Hematopoietic multipotent progenitor cell treated with erythropoietin and hydrocortisone succinate and interleukin-3 and kit ligand, for 4 days (in vitro differentiated cells): ENCODE measurements around the gene EFNB2.

Experiments
- DNase-seq: peaks from one replicate; pipeline ENCODE4 v3.0.0-alpha.2; 2015

Gene EFNB2

DNA sequence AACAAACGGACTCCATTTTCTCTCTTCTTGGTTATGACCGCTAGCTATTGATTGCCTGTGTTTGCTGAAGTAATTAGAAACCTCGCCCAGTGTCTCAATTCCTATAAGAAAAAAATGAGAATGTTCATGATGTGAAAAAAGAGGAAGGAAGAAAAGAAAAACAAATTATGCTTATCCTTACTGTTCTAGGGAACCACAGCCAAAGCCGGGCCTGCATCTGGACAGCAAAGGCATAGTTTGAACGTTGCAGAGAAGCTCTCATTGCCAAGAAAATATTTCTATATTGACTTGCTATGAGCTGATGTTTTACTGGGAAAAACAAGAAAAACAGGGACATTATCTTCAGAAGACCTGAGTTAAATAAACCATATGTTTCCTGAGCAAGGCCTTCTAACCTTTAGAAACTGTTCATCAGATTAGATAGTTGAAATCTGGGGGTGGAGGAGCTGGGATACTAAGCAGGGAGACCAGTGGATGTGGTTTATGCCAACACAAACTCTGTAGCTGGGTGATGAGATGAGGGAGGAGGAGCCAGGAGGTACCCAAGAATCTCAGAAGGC is 55.0 kb downstream of the EFNB2 start:
- peak; percentile 37 for DNase-seq

DNA sequence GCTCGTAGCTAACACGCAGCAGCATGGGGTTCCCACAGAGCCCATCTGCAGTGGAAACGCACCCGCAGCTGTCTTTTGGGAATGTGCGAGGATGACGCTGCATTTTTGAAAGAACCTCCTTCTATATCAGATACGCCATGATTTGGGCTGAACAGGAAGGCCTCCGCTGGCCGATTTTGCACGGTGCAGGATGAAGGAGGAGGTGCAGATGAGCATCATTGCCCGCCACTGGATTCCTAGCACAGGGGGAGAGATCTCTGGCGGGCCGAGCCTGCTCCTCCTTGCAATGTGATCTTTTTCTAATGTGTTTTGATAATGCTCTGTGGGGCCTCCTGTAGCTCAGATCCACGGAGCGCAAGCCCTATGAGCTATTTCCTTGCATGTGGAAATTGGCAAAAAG is 55.5 kb downstream of the EFNB2 start:
- no peak for DNase-seq

DNA sequence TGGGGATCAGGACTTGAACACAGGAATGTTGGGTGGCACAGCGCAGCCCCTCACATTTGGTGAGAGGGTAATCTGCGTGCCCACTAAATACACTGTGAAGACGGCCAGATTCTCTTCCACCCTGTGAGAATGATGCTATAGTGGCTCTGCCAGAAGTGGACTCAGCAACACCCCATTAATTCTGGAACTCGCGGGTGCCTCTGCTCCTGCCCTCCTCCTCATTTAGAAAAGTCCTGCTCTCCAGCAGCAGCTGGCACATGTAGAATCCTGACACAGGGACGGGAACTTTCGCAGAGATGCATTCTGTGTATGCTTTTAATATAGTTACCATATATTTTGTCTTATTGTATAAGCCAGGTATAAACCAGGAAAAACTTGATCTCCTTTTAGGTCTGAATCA is 57.3 kb downstream of the EFNB2 start:
- no peak for DNase-seq

DNA sequence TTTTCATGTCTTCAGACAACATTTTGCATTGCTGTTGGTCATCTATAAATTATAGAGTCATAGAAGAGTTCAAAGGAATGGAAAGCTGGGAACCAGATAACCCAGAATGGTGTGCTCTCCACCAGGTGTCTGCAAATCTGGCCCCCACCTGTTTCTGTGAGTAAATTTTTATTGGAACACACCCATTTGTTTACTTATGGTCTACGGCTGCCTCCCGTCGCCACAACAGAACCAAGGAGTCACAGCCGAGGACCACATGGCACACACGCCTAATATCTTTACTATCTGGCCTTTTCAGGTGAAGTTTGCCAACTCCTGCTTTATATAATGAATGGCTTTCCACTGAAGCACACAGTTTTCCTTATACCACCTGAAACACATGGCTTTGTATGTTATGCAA is 58.2 kb downstream of the EFNB2 start:
- no peak for DNase-seq

DNA sequence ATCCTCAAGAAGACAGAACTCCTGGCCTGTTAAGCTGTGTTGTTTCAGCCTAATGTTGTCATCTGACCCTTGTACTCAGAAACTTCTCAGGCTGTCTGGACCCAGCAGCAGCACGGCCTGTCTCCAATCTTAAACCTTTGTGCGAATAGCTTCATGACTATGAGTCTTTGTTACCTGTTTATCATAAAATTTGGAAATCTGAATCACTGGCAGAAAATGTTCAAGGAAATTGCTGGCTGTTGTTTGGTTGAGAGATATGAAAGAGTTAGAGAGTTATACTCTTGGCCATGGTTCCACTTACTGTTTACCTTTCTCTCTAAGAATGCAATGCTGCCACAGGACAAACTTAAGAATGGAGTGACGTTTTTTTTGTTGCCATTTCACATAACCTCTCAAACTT is 59.6 kb downstream of the EFNB2 start:
- DNase-seq, result no peak

DNA sequence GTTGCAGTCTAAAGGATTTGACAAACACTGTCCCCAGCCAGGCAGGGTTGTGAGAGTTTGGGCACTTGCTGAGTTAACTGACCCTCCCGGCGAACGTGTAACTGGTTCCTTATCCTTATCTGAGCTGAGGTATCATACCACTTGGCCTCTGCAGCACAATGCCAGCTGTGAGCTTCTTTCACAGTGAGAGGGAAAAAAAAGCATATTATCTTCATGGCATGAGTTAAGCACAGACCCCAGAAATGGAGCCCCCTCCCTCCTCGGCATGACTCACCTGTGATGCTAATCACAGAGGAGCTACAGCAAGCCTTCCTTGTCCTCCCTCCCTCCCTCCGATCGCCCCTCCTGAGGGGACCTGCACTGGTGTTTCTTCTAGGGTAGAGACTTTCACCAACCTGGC is 60.5 kb downstream of the EFNB2 start:
- DNase-seq, result peak; percentile 72

DNA sequence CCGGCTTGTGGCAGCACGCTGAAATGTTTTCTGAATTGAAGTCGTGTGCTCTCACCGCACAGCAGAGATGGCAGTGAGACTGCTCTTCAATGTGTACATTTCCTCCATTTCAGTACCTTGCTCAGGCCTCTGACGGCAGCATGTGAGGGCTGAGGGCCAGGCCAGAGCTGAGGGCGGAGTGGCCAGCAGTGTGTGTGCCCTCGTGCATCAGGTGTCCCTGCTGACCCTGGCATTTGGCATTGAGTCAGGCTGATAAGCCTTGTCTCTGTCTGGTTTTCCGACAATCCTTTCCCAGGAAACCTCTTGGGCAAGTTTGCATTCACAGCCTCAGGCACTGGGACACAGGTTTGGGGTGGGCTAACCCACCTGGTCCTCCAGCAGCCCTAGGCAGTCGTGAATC is 62.3 kb downstream of the EFNB2 start:
- DNase-seq, result no peak

DNA sequence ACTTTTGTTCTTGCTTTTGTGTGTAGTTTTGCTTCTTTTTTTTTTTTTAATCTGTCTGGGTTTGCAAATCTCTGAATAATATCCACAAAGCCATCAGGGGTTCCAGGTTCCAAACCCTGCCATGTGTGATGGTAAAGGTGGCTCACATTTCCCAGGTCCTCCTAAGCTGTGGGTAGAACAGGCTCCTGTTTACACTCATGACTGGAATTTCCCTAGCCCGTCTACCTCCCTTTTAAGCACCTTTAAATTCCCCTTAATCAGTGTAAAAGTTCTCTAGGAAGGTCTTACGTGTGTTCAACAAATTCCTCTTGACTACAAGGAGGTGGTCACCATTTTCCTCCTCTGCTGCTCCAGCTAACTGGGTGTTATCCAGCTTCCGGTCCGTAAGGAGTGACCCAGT is 62.8 kb downstream of the EFNB2 start:
- no peak for DNase-seq

DNA sequence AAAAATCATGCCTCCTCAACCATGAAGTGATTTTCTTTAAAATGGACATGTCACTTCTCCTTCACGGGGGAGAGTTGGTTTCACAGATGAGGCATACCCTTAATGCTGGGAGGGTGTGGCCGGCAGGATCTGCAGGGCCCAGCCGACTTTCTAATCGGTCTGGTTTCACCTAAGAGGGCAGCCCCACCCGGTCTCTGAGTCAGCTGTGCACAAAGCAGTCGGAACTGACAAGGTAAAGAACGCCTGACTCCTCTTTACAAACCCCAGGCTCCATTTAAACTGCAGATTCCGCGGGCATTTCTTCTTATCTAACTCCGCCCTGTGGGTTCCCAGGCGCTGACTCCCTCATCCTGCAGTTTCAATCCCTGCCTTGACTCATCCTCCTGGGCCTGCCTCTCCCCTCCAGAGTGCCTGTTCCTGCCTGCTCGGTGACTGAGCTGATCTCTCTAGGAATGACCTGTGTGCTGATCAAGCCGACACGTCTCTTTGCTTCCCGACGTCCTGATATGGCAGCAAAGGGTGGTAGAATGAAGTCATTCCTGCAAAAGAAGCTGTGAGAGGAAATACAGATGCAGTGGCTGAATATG is 63.4 kb downstream of the EFNB2 start:
- DNase-seq, result peak; percentile 49

DNA sequence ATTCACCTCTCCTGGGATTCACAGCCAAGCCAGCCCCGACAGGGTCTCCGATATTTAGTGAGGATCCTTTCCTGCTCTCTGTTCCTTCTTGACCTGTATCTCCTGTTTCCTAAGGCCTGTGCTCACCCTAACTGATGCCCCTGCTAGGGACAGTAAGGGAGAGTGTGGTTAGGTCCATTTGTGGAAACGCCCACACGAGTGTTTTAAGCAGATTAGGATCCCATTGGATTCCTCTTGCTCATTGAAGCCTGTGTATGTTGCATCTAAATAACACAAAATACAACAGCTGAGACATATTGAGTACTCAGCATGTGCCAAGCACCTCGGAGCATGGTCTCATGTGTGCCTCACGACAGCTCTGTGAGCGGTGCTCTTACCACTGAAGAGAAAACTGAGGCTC is 64.9 kb downstream of the EFNB2 start:
- DNase-seq, result peak; percentile 54

DNA sequence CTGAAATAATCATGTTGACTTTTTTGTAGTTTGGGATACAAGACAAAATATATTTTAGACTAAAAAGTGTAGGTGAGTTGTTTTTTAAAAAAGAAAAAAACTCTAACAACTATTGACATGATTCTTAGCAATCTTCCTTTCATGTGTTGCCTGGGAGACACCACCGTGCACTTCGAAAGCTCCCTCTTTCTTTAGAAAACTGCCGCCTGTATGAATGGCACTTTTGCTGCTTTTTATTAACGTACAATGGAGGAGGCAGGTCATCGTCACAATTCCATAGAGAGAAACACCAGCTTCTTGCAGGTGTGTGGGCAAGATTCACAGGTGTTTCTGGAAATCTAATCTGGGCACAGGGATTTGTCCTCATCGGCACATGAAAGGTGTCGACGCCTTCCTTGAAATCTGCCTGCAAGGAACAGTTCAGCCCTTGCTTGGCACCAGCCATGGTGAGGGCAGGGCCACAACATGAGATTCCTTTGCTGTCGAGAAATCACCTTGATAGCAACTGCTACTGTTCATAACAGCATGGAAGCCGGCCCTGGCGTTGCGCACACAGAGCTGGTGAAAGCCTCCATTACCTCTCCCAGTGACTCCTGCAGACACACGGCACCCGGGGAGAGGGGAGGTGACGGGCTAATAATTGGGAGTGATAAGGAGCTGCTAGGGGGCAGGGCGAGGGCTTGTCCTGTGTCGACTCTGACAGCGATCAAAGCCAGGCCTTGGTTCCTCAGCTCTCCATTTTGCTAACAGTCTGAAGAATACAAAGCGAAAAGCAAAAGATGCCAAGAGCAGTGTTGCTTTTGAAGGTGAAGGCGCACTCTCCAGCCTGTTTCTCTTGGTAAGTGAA is 66.5 kb downstream of the EFNB2 start:
- DNase-seq, result no peak

DNA sequence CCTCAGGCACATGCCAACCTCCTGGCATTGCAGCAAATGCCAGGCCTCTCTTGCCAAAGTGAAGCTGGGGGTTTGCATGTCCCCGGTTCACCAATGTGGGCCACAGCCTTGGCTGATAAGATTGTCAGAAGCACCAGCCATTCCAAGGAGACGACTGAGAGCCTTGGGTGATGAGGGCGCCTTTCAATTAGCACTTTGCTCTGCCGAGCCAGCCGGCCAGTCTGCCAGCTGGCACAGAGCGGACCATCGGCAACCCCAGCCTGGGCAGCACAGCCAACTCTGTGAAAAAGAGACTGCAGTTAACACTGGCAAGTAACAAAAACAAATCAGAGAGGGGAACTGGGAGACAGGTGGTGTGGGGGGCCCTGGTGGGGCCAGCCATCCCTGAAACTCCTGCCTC is 67.3 kb downstream of the EFNB2 start:
- DNase-seq, result no peak

DNA sequence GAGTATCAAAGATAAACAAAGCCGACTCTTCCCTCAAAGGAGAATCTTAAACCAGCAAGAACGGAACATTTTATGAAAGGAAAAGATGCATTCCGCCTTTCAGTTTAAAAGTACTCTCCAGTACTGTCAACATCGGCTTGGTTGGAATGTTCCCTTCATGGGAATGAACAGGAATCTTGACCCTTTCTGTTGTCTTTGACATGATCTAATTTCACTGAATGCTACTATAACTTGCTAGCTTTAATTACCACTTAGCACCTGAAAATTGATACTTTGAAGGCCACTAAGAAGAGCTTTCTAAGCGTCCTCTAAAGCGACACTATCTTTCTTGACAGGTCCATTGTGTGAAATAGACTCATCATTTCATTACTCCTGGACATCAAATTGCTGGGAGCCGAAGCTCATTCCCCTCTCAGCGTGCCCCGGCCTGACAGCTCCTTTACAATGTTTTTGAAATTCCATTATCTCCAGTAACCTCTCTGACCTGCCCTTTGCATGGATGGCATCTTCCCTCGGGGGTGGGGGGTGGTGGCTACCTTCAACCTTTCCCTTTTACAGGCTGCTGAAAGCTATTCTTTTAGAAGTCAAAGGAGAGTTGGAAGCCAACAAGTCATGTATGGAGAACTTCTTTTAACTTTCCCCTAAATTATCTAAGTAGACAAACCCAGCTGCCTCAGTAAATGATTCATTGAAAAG is 67.9 kb downstream of the EFNB2 start:
- no peak for DNase-seq

DNA sequence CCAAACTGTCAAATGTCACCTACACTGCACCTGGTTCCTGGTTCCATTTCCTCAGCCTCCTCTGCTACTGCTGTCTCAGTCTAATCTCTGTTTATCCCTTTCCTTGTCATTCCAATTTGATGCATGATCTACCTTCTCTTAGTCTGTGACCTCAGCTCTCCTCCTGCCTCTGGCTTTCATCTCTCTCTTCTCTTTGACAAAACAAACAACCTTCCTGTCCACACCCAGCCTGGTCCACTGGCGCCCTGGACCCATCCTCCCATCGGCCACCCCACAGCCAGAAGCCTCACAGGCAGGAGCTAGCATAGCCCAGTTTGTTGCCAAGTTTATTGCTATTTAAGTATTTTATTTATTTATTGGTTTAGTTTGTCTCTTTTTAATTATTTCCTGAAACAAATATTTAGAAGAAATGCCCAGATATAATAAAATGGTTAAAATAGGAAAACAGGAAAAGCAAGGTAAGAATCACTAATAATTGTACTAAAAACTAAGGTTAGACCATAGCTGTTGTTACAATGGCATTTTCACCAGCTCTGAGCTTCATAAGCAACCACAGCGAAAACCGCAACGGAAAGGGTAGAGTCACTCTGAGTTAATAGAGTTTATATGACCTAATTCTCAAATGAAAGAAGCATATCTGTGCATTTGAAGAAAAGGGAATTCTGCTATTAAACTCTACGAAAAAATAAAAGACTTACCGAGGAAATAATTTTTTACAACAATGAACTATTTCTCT is 68.6 kb downstream of the EFNB2 start:
- no peak for DNase-seq

DNA sequence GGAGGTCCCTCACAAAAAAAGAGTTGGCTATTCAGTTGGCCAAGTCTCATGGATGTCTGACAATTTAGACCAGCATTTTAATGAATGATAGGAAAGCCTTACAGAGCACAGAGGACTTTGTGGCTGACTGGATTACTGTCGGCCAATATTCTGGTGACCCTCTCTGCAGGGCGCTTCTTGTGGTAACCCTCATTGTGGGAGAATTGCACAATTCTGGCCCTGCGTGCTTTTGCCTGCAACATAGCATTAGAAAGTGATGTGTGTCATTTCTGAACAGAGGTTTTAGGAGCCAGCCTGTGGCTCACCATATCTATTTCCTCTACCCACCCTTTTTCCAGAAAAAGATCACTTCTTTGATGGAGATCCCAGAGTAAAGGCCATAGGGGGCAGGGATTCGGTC is 71.4 kb downstream of the EFNB2 start:
- DNase-seq, result peak; percentile 73

DNA sequence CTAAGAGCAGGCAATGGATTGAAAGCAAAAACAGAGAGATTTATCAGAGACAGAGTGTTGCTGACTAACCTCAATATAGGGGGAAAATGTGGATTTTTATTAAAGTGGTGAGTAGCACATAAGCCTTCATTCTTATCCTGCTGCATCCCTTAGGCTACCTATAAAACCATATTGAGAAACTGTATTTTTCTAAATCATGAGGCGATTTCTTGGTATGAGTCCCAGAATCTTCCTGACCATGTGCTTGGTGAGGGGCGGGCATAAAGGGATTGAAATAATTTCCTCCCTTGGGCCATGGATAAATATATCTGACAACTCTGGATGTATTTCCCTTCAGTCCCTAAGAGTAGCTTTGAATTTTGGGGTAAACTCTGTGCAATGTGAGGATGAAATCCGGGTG is 72.8 kb downstream of the EFNB2 start:
- no peak for DNase-seq

DNA sequence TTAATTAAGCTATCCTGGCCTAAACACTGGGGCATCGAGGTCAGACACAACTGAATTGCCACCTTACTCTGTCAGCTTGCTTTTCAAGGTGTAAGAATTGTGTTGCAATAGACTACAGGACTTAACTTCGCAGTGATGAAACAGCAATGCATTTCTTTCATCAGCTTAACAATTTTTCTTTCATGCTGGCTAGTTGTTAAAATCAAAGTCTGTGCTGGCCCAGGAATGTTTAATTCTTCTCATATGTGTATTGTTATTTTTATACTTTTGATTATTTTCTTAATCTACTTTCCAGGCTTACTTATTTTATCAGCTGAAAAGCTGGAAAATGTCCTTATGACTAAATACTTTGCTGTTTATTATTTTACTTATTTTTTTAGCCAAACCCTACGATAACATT is 79.7 kb downstream of the EFNB2 start:
- no peak for DNase-seq

DNA sequence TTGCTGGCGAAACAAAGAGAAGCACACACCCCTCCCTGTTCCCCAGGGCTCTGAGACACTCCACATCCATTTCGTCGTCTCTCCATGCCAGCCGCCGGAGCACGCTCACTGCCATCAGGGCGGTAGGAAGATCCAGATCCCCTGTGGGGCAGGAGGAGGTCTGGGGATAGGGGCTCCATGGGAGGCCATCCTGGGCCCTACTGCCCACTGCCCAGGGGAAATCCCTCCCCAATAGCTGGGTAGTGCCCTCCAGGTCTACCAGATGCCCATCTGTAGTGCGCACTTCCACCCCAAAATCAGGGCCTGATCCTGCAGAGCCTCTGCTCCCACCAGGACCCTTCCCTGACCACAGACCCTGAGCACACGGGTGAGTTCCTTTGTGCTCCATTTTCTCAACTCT is 80.3 kb downstream of the EFNB2 start:
- no peak for DNase-seq

DNA sequence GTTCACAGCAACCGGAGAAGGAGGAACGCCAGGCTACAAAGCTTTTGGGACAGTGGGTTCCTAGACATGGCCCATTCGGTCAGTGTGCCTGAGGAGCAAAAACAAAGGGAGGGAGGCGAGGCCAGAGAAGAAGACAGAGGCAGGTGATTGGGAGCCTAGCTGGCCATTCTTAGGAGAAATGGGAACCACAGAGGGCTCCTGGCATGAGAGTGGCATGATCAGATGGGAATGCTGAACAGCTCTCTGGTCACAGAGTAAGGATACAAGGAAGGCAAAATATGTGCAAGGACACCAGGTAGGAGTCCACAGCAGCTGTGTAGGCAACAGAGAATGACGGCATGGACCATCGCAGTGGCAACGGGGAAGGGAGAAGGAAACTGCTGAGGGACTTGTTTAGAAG is 82.4 kb downstream of the EFNB2 start:
- no peak for DNase-seq

DNA sequence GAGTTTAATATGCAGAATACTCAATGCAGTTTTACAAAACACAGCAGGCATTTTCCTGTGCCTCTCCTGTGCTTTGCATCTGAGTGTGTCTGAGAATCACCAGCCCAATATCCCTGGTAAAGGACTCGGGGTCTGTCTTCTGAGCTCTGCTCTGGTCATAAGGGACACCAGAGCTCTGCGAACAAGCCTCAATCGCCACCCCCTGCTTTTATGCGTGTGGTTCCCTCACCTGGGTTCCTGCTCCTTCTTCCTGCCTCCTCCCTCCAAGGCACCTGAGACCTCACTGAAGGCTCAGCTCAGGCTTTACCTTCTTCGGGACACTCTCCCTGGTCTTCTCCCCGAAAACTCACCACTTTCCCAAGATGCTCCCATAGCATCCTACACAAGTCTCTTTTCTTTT is 84.5 kb downstream of the EFNB2 start:
- no peak for DNase-seq

DNA sequence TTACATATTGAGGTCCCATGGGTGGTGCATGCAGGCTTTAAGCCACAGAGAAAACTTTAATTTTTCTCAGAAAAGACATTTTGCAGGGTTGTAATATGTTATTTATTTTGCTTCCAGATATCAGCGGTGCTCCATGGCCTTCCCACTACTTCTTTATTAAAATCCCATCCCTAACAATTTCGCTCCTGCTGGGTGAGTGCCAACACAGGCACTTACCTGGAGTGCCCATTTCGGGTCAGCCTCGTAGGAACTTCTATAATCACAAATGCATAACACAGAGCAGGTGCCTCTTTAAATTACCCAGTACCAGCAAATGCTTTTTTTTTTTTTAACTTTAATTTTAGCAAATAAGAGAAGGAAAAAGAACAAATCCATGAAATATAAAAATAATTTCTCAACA is 86.4 kb downstream of the EFNB2 start:
- DNase-seq, result no peak

DNA sequence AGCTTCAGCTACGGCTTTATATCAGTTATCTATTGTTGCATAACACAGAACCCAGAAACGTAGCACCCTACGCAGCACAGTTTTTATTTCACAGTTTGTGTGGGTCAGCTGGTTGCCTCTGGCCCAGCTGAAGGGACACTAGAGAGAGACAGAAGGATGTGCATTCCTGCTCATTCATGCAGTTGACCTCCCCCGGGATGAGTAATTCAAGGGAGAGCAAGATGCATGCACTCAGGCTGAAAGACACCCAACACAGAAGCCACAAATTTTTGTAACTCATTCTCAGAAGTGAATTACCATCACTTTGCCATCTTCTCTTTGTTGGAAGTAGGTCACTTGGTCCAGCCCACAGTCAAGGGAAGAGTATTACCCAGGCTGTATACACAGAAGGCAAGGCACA is 89.5 kb downstream of the EFNB2 start:
- no peak for DNase-seq

DNA sequence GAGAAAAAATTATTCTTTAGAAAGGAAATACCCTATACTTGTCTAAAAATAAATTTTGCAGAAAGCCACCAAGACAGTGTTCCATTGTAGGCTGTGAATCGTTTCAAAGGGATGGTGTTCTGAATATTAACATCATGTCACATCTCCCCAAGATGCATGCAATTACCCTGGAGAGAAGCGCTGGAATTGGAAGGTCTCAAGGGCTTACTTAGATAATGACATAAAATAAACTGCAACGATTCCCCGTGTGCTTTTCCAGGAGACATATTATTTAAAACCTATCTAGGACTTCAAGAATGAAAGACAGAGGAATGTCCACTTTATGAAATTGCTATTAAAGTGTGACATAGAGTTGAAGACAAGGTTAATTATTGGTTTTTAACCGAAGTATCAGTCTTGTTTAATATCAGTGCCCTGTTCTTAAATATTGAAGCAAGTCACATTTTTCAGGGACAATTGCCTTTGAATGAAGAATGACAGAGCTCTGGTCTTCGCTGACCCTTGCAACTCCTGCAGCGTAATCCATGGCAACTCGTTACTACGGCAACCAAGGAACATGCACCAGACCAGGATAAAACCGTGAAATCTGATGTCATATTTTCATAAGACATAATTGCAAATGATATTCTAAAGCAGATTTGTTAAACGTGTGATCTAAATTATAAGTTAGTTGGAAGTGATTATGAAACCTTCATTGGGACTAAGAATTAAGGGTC is 91.7 kb downstream of the EFNB2 start:
- no peak for DNase-seq
